ENCODE data around the gene EFNA5. TPM values are rescaled to one million over a fixed set of nuclear protein-coding genes. Genes with fewer than 3 reads are reported as not detected.

EFNA5 gene
- total RNA-seq, 4 donors from 2014 or later: 21.3 to 47.0 (median 29.3) TPM

- Histone ChIP-seq H3K36me3 (no peaks in the 10 kb centered on the region), H3K9me3 (no peaks in the 10 kb centered on the region), H3K27ac (no peak overlapping the region), H3K4me1 (no peaks in the 10 kb centered on the region), H3K4me3 (no peak overlapping the region), H3K27me3 (no peaks in the 10 kb centered on the region)
- no peak for DNase-seq (ENCODE audit: low spot score in 2 of 2)
- TF ChIP-seq POLR2A (IDR thresholded peaks at IDR 0.05): no peak
- TF ChIP-seq EP300 (IDR thresholded peaks at IDR 0.05): no peak
- no peak for TF ChIP-seq CTCF (IDR thresholded peaks at IDR 0.05)
- 62% methylated on average over 5 of the region's 5 CpGs for WGBS
Observed at GRCh38 chr5:107705402-107706014, 34.8 kb upstream of the EFNA5 start.

GRCh38 chr5:107704681-107705401, 34.1 kb upstream of the EFNA5 start:
- 40% methylated on average over 12 of the region's 12 CpGs for WGBS
- TF ChIP-seq CTCF (IDR thresholded peaks at IDR 0.05): no peak
- TF ChIP-seq EP300 (IDR thresholded peaks at IDR 0.05): no peak
- no peak for TF ChIP-seq POLR2A (IDR thresholded peaks at IDR 0.05)
- no peak for TF ChIP-seq POLR2AphosphoS5 (IDR thresholded peaks at IDR 0.05)
- H3K4me1 ChIP-seq: no peaks in the 10 kb centered on the region

GRCh38 chr5:107700481-107700880, 29.7 kb upstream of the EFNA5 start:
- H3K9me3 ChIP-seq: no peaks in the 10 kb centered on the region
- no peak overlapping the region for H3K27ac ChIP-seq
- no peak for DNase-seq (ENCODE audit: low spot score in 2 of 2)
- no peaks in the 10 kb centered on the region for H3K36me3 ChIP-seq
- H3K4me1 ChIP-seq: no peaks in the 10 kb centered on the region
- H3K27me3 ChIP-seq: no peaks in the 10 kb centered on the region
- H3K4me3 ChIP-seq: no peak overlapping the region
- no peak for TF ChIP-seq POLR2A (IDR thresholded peaks at IDR 0.05)
- TF ChIP-seq POLR2AphosphoS5 (IDR thresholded peaks at IDR 0.05): no peak
- no peak for TF ChIP-seq EP300 (IDR thresholded peaks at IDR 0.05)
- no peak for TF ChIP-seq CTCF (IDR thresholded peaks at IDR 0.05)

More at GRCh38 chr5:107704681-107705401, 34.1 kb upstream of the EFNA5 start:
- no peaks in the 10 kb centered on the region for H3K36me3 ChIP-seq
- H3K9me3 ChIP-seq: no peaks in the 10 kb centered on the region
- H3K27me3 ChIP-seq: no peaks in the 10 kb centered on the region
- no peak overlapping the region for H3K27ac ChIP-seq
- no peak overlapping the region for H3K4me3 ChIP-seq
- no peak for DNase-seq (ENCODE audit: low spot score in 2 of 2)

GRCh38 chr5:107699425-107699824, 28.7 kb upstream of the EFNA5 start:
- no peaks in the 10 kb centered on the region for H3K36me3 ChIP-seq
- no peak for TF ChIP-seq EP300 (IDR thresholded peaks at IDR 0.05)
- no peak for TF ChIP-seq CTCF (IDR thresholded peaks at IDR 0.05)
- TF ChIP-seq POLR2AphosphoS5 (IDR thresholded peaks at IDR 0.05): no peak
- TF ChIP-seq POLR2A (IDR thresholded peaks at IDR 0.05): no peak
- 85% methylated on average over 1 of the region's 1 CpG for WGBS
- no peaks in the 10 kb centered on the region for H3K9me3 ChIP-seq
- H3K4me3 ChIP-seq: no peak overlapping the region
- no peaks in the 10 kb centered on the region for H3K27me3 ChIP-seq
- DNase-seq (ENCODE audit: low spot score in 2 of 2): no peak
- no peak overlapping the region for H3K27ac ChIP-seq
- H3K4me1 ChIP-seq: no peaks in the 10 kb centered on the region

GRCh38 chr5:107698286-107698685, 27.5 kb upstream of the EFNA5 start:
- Histone ChIP-seq H3K9me3 (no peaks in the 10 kb centered on the region), H3K4me3 (no peak overlapping the region), H3K27ac (no peak overlapping the region), H3K27me3 (no peaks in the 10 kb centered on the region), H3K4me1 (no peaks in the 10 kb centered on the region), H3K36me3 (no peaks in the 10 kb centered on the region)
- 86% methylated on average over 2 of the region's 2 CpGs for WGBS
- TF ChIP-seq EP300 (IDR thresholded peaks at IDR 0.05): no peak
- TF ChIP-seq CTCF (IDR thresholded peaks at IDR 0.05): no peak
- TF ChIP-seq POLR2A (IDR thresholded peaks at IDR 0.05): no peak
- no peak for TF ChIP-seq POLR2AphosphoS5 (IDR thresholded peaks at IDR 0.05)
- DNase-seq (ENCODE audit: low spot score in 2 of 2): no peak

All from suprapubic skin (tissue), 4 donors.